Brain pericyte (primary cell): ENCODE measurements around the gene KNDC1.

ENCODE experiments used
- DNase-seq: peaks from one replicate; pipeline ENCODE4 v3.0.0-alpha.2; 2012; ENCODE audit warnings: low read depth, low spot score

Gene KNDC1

DNA sequence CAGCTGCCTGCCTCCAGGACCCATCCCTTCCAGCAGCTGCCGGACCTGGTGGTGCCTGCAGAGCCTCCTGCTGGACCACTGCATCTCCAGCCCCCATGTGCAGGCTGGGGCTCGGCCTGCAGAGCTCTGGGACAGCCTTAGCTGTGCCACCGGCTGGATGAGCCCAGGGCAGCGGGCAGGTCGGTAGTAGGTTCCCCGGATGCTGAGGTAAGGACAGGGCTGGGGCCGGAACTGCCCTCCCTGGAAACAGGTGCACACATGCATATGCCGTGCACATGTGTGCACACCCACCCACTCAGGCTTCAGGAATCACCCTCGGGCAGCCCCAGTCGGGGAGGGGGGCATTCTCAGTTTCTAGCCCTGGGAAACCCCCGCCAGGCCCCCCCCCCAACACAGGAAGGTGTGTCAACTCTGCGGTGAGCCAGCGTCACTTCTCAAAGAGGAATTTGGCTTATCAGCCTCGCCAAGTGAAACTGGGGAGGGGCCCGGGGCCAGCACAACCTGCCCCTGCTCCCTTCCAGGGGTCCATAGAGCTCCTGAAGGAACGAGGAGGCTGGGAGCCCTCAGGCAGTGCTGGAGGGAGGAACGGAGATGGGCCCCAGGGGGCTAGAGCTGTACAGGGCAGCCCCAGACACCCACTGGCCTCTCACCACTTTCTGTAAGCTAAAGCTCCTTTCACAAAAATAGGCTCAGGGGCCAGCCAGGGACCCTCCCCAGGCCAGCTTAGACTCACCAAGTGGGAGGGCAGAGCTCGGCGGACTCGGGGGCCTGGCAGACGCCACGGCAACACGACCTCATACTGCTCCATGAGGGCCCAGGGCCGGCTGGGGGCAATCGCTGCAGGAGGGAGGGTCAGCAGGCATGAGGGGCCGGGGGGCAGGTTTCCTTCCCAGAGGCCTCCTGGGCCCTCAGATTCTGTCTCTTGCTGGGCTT is 115.0 kb downstream of the KNDC1 start:
- no peak for DNase-seq

DNA sequence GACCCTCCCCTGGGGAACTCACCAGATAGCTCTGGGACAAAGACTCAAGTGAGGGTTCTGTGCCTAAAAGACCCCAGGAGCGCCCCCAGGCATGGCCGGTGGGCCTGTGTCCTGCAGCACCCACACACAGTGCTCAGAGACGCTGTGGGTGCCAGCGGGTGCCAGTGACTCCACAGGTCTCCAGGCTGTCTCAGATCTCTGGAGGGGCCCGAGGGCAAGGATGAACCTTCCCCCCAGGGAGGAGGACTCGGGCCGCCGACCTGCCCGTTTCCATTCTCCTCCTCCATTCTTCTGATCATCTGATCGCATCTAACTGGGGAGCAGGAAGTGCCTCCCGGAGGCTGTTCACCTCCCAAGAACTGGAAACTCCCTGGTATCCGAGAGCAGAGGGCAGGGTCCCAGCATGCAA is 115.7 kb downstream of the KNDC1 start:
- DNase-seq = no peak
